CD14-positive monocyte (primary cell): ENCODE results near the gene SYPL1. TPM values are rescaled to one million over a fixed set of nuclear protein-coding genes. Genes with fewer than 3 reads are reported as not detected.

Experiments
- DNase-seq, 3 donors: peaks; one replicate each; pipeline ENCODE4 v3.0.0-alpha.2; 2011 to 2022
- H2AFZ ChIP-seq: 2 replicates; pipeline ENCODE4 v1.6.0; 2012; ENCODE audit warnings: mild to moderate bottlenecking, low read depth, low read length, inconsistent platforms; ENCODE audit not compliant: insufficient read depth, poor library complexity, severe bottlenecking
- H3K27ac ChIP-seq, 2 donors: 1 replicate in 1 of 2; 2 replicates in 1 of 2; pipeline ENCODE4 v1.5.1; 2012 to 2013; ENCODE audit warnings: low read length in 2 of 2, control low read depth in 1 of 2, inconsistent platforms in 1 of 2, low read depth in 1 of 2, mild to moderate bottlenecking in 1 of 2
- H3K27me3 ChIP-seq, 2 donors: one replicate each; pipeline versions ENCODE4 v1.6.0 to v1.6.1; 2011 to 2013; ENCODE audit warnings: low read length in 2 of 2; ENCODE audit not compliant: control insufficient read depth in 2 of 2, insufficient read depth in 2 of 2
- H3K36me3 ChIP-seq, 2 donors: replicated peaks in 1 of 2; 1 replicate in 1 of 2; 2 replicates in 1 of 2; pipeline versions ENCODE4 v1.5.1 to v1.6.1; 2012 to 2013; ENCODE audit warnings: low read length in 2 of 2, control low read depth in 1 of 2, inconsistent platforms in 1 of 2, mild to moderate bottlenecking in 1 of 2; ENCODE audit not compliant: insufficient read depth in 2 of 2, control insufficient read depth in 1 of 2
- H3K4me1 ChIP-seq, 2 donors: 1 replicate in 1 of 2; 2 replicates in 1 of 2; pipeline versions ENCODE4 v1.5.1 to v1.6.1; 2012 to 2013; ENCODE audit warnings: low read length in 2 of 2, control low read depth in 1 of 2, inconsistent platforms in 1 of 2, mild to moderate bottlenecking in 1 of 2, moderate library complexity in 1 of 2; ENCODE audit not compliant: insufficient read depth in 2 of 2, control insufficient read depth in 1 of 2
- H3K4me2 ChIP-seq: replicated peaks from 2 replicates; pipeline ENCODE3; 2012; ENCODE audit warnings: low read length, moderate library complexity, mild to moderate bottlenecking; ENCODE audit not compliant: poor library complexity, severe bottlenecking; ENCODE audit errors: extremely low read depth
- H3K4me3 ChIP-seq, 3 experiments: fragments of 200-600 bp in 1 of 3; sonication (generic) in 1 of 3; replicated peaks in 1 of 3; 1 replicate in 2 of 3; 2 replicates in 1 of 3; pipeline ENCODE4 v1.5.1; 2011 to 2013; ENCODE audit warnings: low read length in 3 of 3, mild to moderate bottlenecking in 3 of 3, control low read depth in 2 of 3, low read depth in 2 of 3, inconsistent platforms in 1 of 3, moderate library complexity in 1 of 3
- H3K79me2 ChIP-seq: 2 replicates; pipeline ENCODE4 v1.6.0; 2012; ENCODE audit warnings: mild to moderate bottlenecking, control low read depth, inconsistent platforms, low read length, moderate library complexity; ENCODE audit not compliant: insufficient read depth
- H3K9ac ChIP-seq: 2 replicates; pipeline ENCODE4 v1.6.0; 2017; ENCODE audit warnings: low read length, mild to moderate bottlenecking; ENCODE audit not compliant: insufficient read depth, poor library complexity, severe bottlenecking
- H3K9me3 ChIP-seq, 2 donors: replicated peaks in 1 of 2; 1 replicate in 1 of 2; 2 replicates in 1 of 2; pipeline versions ENCODE4 v1.5.1 to v1.6.1; 2012 to 2013; ENCODE audit warnings: low read length in 2 of 2, control low read depth in 1 of 2; ENCODE audit not compliant: control insufficient read depth in 1 of 2, insufficient read depth in 1 of 2
- H4K20me1 ChIP-seq: 2 replicates; pipeline ENCODE4 v1.6.0; 2012; ENCODE audit warnings: mild to moderate bottlenecking, low read length, control low read depth, moderate library complexity; ENCODE audit not compliant: insufficient read depth
- H3K27ac Mint-ChIP-seq, 7 donors: one replicate each; pipeline ENCODE4 v1.8.0; 2020; ENCODE audit warnings: mild to moderate bottlenecking in 7 of 7, mixed read lengths in 7 of 7, moderate library complexity in 6 of 7, inconsistent platforms in 2 of 7
- H3K27me3 Mint-ChIP-seq, 3 donors: one replicate each; pipeline ENCODE4 v1.8.0; 2021 to 2022; ENCODE audit warnings: low read depth in 3 of 3, mild to moderate bottlenecking in 3 of 3, mixed read lengths in 3 of 3, moderate library complexity in 3 of 3, inconsistent platforms in 1 of 3
- H3K36me3 Mint-ChIP-seq, 2 donors: one replicate each; pipeline ENCODE4 v1.8.0; 2020; ENCODE audit warnings: mixed read lengths in 2 of 2, inconsistent platforms in 1 of 2, mild to moderate bottlenecking in 1 of 2
- H3K4me1 Mint-ChIP-seq: one replicate; pipeline ENCODE4 v1.8.0; 2020; ENCODE audit warnings: mild to moderate bottlenecking, mixed read lengths
- H3K4me3 Mint-ChIP-seq, 2 donors: one replicate each; pipeline ENCODE4 v1.8.0; 2020; ENCODE audit warnings: mild to moderate bottlenecking in 2 of 2, mixed read lengths in 2 of 2, moderate library complexity in 1 of 2
- H3K9me3 Mint-ChIP-seq, 7 donors: one replicate each; pipeline ENCODE4 v1.8.0; 2020 to 2022; ENCODE audit warnings: mixed read lengths in 7 of 7, mild to moderate bottlenecking in 6 of 7, moderate library complexity in 6 of 7, inconsistent platforms in 2 of 7
- CTCF ChIP-seq: fragments of 200-600 bp; IDR thresholded peaks from one replicate; pipeline ENCODE4 v1.8.0; 2022; ENCODE audit warnings: antibody characterized with exemption, mild to moderate bottlenecking
- WGBS: methylation state at CpG from one replicate; pipeline ENCODE4 v1.1.5; 2013; ENCODE audit warnings: missing lambda C conversion rate; ENCODE audit not compliant: insufficient coverage; 5-methylcytosine and 5-hydroxymethylcytosine counted together
- intact Hi-C, 2 donors: fragments of 100-400 bp; cut with micrococcal nuclease; formaldehyde crosslinking; loops; one replicate each; pipeline versions ENCODE4 v1.15.0 to v1.15.1; 2023
- polyA plus RNA-seq, 3 donors: library from polyadenylated mRNA; depleted of rRNA in 1 of 3; unstranded in 2 of 3; stranded (reverse) in 1 of 3; fragments of 300-500 nt in 2 of 3; fragments of >200 nt in 1 of 3; fragmentation: Illumina TruSeq in 2 of 3; gene quantifications; 1 replicate in 2 of 3; 2 replicates in 1 of 3; pipeline ENCODE4 v1.2.3, GENCODE V29; 2012 to 2021

SYPL1 gene
- polyA plus RNA-seq, 3 donors, result 22.3 to 82.1 (median 64.7) TPM

GRCh38 chr7:106104721-106105260 is 7.3 kb downstream of the SYPL1 start:
- WGBS, result no CpG with 5 or more reads among the region's 2 CpGs
- peaks cover 99% of the 10 kb centered on the region for H3K79me2 ChIP-seq
- no peak overlapping the region for H3K4me2 ChIP-seq
- Mint-ChIP-seq H3K36me3 (peaks cover 10 to 22% of the 10 kb centered on the region in 2 donors), H3K27ac (no peak overlapping the region), H3K4me3 (no peak overlapping the region), H3K9me3 (no peaks in the 10 kb centered on the region), H3K27me3 (no peaks in the 10 kb centered on the region), H3K4me1 (peaks cover 29% of the 10 kb centered on the region)
- H3K36me3 ChIP-seq, result peaks cover 0 to 2% of the 10 kb centered on the region in 2 donors
- no peak for DNase-seq
- H3K27ac ChIP-seq, result no peak overlapping the region
- H2AFZ ChIP-seq, result no peak overlapping the region
- peaks cover 91% of the 10 kb centered on the region for H4K20me1 ChIP-seq
- no peak overlapping the region for H3K4me3 ChIP-seq
- H3K9ac ChIP-seq, result no peak overlapping the region
- intact Hi-C loops, result no loop called here
- no peak for TF ChIP-seq CTCF
- no peaks in the 10 kb centered on the region for H3K27me3 ChIP-seq
- H3K4me1 ChIP-seq, result peaks cover 0 to 11% of the 10 kb centered on the region in 2 donors
- H3K9me3 ChIP-seq, result no peaks in the 10 kb centered on the region

- intact Hi-C loops, result no loop called here
- peaks cover 17 to 33% of the 10 kb centered on the region in 2 donors for H3K36me3 Mint-ChIP-seq
- H3K27ac Mint-ChIP-seq, result peak overlapping the region in 1 of 7 donors; percentile 57
- H4K20me1 ChIP-seq, result peaks cover 93% of the 10 kb centered on the region
- H3K4me1 ChIP-seq, result no peaks in the 10 kb centered on the region
- no CpG with 5 or more reads among the region's 6 CpGs for WGBS
- H3K4me2 ChIP-seq, result no peak overlapping the region
- no peak for TF ChIP-seq CTCF
- no peak overlapping the region for H2AFZ ChIP-seq
- H3K27me3 ChIP-seq, result no peaks in the 10 kb centered on the region
- peaks cover 89% of the 10 kb centered on the region for H3K79me2 ChIP-seq
- no peaks in the 10 kb centered on the region for H3K27me3 Mint-ChIP-seq
- peaks cover 17% of the 10 kb centered on the region for H3K4me1 Mint-ChIP-seq
- H3K4me3 ChIP-seq, result no peak overlapping the region
- no peak overlapping the region for H3K9ac ChIP-seq
- H3K9me3 ChIP-seq, result no peaks in the 10 kb centered on the region
- DNase-seq, result no peak
- no peaks in the 10 kb centered on the region for H3K9me3 Mint-ChIP-seq
- H3K27ac ChIP-seq, result no peak overlapping the region
- H3K4me3 Mint-ChIP-seq, result no peak overlapping the region
- H3K36me3 ChIP-seq, result peaks cover 13 to 19% of the 10 kb centered on the region in 2 donors
These were observed 9.6 kb downstream of the SYPL1 start for GRCh38 chr7:106102387-106102966.
